OCI-LY1 (cell line): ENCODE measurements around the gene PRKCB.
"Not testable (repeated sequence)": the region's sequence is repeated elsewhere in the genome, so short reads cannot be mapped to it uniquely, and the experiment has no call there.

Experiments used
- H2AFZ ChIP-seq: fragments of 200-600 bp; sonication (generic), shearing (Covaris generic); 2 replicates; pipeline ENCODE4 v1.6.0; 2014; ENCODE audit warnings: antibody characterized with exemption, mild to moderate bottlenecking, low read length
- H3F3A ChIP-seq: fragments of 200-600 bp; sonication (generic), shearing (Covaris generic); 2 replicates; pipeline ENCODE4 v1.6.0; 2014; ENCODE audit warnings: mild to moderate bottlenecking, antibody characterized with exemption, low read length, moderate library complexity; ENCODE audit not compliant: insufficient read depth
- H3K27ac ChIP-seq: fragments of 200-600 bp; sonication (generic); 2 replicates; pipeline ENCODE4 v1.5.1; 2014; ENCODE audit warnings: low read length, mixed run types, mild to moderate bottlenecking, low read depth; ENCODE audit not compliant: poor library complexity, severe bottlenecking
- H3K27me3 ChIP-seq: fragments of 200-600 bp; sonication (generic); 2 replicates; pipeline ENCODE4 v1.6.0; 2014; ENCODE audit warnings: antibody characterized with exemption, mild to moderate bottlenecking, low read length, moderate library complexity; ENCODE audit not compliant: insufficient read depth
- H3K36me3 ChIP-seq: fragments of 200-600 bp; sonication (generic); 2 replicates; pipeline ENCODE4 v1.6.1; 2014; ENCODE audit warnings: mild to moderate bottlenecking, antibody characterized with exemption, low read length, moderate library complexity, mixed read lengths; ENCODE audit not compliant: insufficient read depth
- H3K4me1 ChIP-seq: fragments of 200-600 bp; sonication (generic); 2 replicates; pipeline ENCODE4 v1.5.1; 2014; ENCODE audit warnings: mild to moderate bottlenecking, low read length, moderate library complexity; ENCODE audit not compliant: insufficient read depth, severe bottlenecking
- H3K4me2 ChIP-seq: fragments of 200-600 bp; sonication (generic), shearing (Covaris generic); 2 replicates; pipeline ENCODE4 v1.6.1; 2014; ENCODE audit warnings: low read length
- H3K4me3 ChIP-seq: fragments of 200-600 bp; sonication (generic); 2 replicates; pipeline ENCODE4 v1.5.1; 2014; ENCODE audit warnings: low read length, low read depth, mild to moderate bottlenecking, mixed read lengths; ENCODE audit not compliant: poor library complexity, severe bottlenecking
- H3K79me2 ChIP-seq: fragments of 200-600 bp; shearing (Covaris generic); 2 replicates; pipeline ENCODE4 v1.6.1; 2016; ENCODE audit warnings: mixed run types, low read length, mixed read lengths; ENCODE audit not compliant: insufficient read depth
- H3K9ac ChIP-seq: fragments of 200-600 bp; sonication (generic), shearing (Covaris generic); 2 replicates; pipeline ENCODE4 v1.6.1; 2014; ENCODE audit warnings: mild to moderate bottlenecking, low read length, mixed read lengths
- H3K9me2 ChIP-seq: fragments of 200-600 bp; sonication (generic), shearing (Covaris generic); 2 replicates; pipeline ENCODE4 v1.6.1; 2014; ENCODE audit warnings: low read depth, mild to moderate bottlenecking, low read length, mixed read lengths
- H3K9me3 ChIP-seq: fragments of 200-600 bp; shearing (Covaris generic); 2 replicates; pipeline ENCODE4 v1.6.1; 2014; ENCODE audit warnings: low read length, mixed read lengths
- H4K20me1 ChIP-seq: fragments of 200-600 bp; sonication (generic), shearing (Covaris generic); 2 replicates; pipeline ENCODE4 v1.6.0; 2016; ENCODE audit warnings: mild to moderate bottlenecking, low read length; ENCODE audit not compliant: insufficient read depth
- CTCF ChIP-seq: fragments of 200-600 bp; sonication (generic), shearing (Covaris generic); IDR thresholded peaks from 2 replicates; pipeline ENCODE4 v1.5.1; 2017; ENCODE audit warnings: mild to moderate bottlenecking, antibody characterized with exemption, low read length, moderate library complexity, mixed read lengths
- EZH2 ChIP-seq: fragments of 200-600 bp; sonication (generic), shearing (Covaris generic); IDR thresholded peaks from 2 replicates; pipeline ENCODE4 v1.8.0; 2017; ENCODE audit warnings: borderline replicate concordance, mixed run types, mild to moderate bottlenecking, antibody characterized with exemption, low read length, moderate library complexity, mixed read lengths

The PRKCB gene

GRCh38 chr16:24101431-24101830 is 265.6 kb downstream of the PRKCB start:
- Histone ChIP-seq H3F3A (no peaks in the 10 kb centered on the region), H3K4me3 (no peak overlapping the region), H3K4me2 (no peak overlapping the region), H3K79me2 (no peaks in the 10 kb centered on the region), H3K36me3 (no peaks in the 10 kb centered on the region), H3K27ac (no peak overlapping the region), H3K4me1 (no peaks in the 10 kb centered on the region), H4K20me1 (no peaks in the 10 kb centered on the region), H3K9me2 (no peaks in the 10 kb centered on the region), H2AFZ (no peak overlapping the region), H3K27me3 (no peaks in the 10 kb centered on the region), H3K9ac (no peak overlapping the region), H3K9me3 (no peaks in the 10 kb centered on the region)
- TF ChIP-seq CTCF, result no peak
- TF ChIP-seq EZH2, result no peak

- H3K79me2 ChIP-seq, result no peaks in the 10 kb centered on the region
- H4K20me1 ChIP-seq, result no peaks in the 10 kb centered on the region
- H2AFZ ChIP-seq, result no peak overlapping the region
- H3K9me2 ChIP-seq, result no peaks in the 10 kb centered on the region
- H3K36me3 ChIP-seq, result no peaks in the 10 kb centered on the region
- no peak overlapping the region for H3K4me3 ChIP-seq
- H3K9ac ChIP-seq, result no peak overlapping the region
- no peaks in the 10 kb centered on the region for H3K4me1 ChIP-seq
- no peak overlapping the region for H3K27ac ChIP-seq
- no peak overlapping the region for H3K4me2 ChIP-seq
- TF ChIP-seq CTCF, result no peak
- no peak for TF ChIP-seq EZH2
- H3K9me3 ChIP-seq, result no peaks in the 10 kb centered on the region
- no peaks in the 10 kb centered on the region for H3K27me3 ChIP-seq
- H3F3A ChIP-seq, result no peaks in the 10 kb centered on the region
Measured at GRCh38 chr16:24102209-24102660, 266.5 kb downstream of the PRKCB start.

GRCh38 chr16:24105471-24105870 is 269.7 kb downstream of the PRKCB start:
- not testable (repeated sequence) for H3K9me2 ChIP-seq, H3K9ac ChIP-seq, H3K27ac ChIP-seq, H3K4me1 ChIP-seq, H3K36me3 ChIP-seq, H4K20me1 ChIP-seq, H3K9me3 ChIP-seq, H3F3A ChIP-seq, H2AFZ ChIP-seq, H3K4me2 ChIP-seq, H3K79me2 ChIP-seq, H3K27me3 ChIP-seq, H3K4me3 ChIP-seq

GRCh38 chr16:24108090-24108489 is 272.3 kb downstream of the PRKCB start:
- not testable (repeated sequence) for H2AFZ ChIP-seq, H4K20me1 ChIP-seq, H3K4me1 ChIP-seq, H3K36me3 ChIP-seq, H3K4me3 ChIP-seq, H3K79me2 ChIP-seq, H3F3A ChIP-seq, H3K27ac ChIP-seq, H3K9ac ChIP-seq, H3K27me3 ChIP-seq, H3K9me3 ChIP-seq, H3K9me2 ChIP-seq, H3K4me2 ChIP-seq
